Measurements from ENCODE around the gene HIP1R.

The HIP1R gene

DNA sequence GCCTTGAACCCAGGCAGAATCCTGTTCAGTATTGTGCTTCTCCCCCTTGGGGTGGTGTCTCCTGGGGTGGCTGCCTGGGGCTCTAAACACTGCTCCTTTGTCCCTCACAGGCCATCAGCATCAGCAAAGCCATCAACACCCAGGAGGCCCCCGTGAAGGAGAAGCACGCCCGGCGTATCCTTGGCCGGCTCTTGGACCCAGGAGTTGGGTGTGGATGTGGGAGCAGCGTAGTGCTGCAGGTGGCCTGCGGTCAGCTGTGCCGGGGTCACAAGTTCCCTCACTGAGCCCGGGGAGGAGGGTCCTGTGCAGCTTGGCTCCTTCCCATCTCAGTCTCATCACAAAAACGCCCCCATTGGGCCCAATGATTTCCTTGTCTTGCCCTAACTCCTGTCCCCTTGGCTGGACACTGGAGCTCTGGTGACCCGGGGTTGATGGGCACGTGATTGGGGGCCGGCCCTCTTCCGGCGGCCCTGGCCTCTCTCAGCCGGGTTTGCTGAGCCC, 12.7 kb downstream of the HIP1R start:
- no peak for DNase-seq

DNA sequence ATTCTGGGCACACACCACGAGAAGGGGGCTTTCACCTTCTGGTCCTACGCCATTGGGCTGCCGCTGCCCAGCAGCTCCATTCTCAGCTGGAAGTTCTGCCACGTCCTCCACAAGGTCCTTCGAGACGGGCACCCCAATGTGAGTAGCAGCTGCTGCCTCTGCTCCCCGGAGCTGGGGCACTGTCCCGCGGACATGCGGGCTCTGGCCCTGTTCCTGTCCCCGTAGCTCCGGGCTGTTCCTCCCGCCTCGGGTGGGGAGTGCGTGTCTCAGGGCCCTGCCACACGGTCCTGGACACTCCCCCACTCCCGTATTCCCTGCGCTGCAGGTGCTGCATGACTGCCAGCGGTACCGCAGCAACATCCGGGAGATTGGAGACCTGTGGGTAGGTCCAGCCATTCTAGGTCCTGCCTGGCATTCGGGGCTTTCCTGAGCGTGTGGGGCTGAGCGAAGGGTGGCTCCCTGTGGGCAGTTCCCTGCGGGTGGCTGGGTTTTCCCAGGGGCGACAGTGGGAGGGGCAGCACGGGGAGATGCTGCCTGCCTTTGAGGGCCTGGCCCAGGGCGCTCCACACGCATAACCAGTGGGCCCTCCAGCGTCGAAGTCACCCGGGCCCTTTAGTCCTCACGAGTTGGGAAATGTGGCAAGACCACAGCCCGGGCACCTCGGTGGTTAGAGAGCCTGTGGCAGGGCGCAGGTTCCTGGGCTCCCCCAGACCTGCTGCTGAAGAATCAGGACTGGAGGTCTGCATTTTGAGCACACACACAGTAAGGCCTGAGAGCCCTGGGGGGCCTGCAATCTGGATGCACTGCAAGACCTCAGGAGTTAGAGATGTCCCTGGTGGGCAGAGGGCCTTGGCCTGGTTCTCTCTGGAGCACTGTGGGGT, 13.5 kb downstream of the HIP1R start:
- DNase-seq: no peak

DNA sequence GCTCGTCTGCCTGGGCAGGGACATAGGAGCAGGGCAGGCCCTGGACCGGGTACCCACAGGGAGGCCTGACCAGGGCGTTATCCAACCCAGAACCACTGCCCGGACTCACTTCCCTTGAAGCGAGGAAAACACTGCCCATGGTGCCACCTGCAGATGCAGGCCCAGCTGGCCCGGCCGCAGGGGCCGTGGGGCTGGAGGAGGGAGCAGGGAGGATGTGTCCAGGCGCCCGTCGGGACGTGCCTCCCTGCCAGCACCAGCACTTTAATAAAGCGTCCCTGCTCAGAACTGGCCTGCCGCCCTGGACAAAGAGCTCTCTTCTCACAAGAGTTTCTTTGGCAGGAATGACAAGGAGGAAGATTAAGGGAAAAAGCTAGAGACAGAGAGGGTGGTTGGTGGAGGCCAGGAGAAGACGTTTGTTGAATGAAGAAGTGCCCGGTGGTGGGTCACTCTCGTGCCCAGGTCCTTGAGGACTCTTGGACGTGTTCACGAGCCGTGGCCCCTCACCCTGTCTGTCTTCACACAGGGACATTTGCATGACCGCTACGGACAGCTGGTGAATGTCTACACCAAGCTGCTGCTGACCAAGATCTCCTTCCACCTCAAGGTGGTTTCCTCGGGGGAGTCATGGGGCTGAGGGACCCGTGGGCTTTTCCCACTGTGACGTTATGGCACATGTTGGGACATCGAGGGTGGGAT, 14.2 kb downstream of the HIP1R start:
- DNase-seq: no peak

DNA sequence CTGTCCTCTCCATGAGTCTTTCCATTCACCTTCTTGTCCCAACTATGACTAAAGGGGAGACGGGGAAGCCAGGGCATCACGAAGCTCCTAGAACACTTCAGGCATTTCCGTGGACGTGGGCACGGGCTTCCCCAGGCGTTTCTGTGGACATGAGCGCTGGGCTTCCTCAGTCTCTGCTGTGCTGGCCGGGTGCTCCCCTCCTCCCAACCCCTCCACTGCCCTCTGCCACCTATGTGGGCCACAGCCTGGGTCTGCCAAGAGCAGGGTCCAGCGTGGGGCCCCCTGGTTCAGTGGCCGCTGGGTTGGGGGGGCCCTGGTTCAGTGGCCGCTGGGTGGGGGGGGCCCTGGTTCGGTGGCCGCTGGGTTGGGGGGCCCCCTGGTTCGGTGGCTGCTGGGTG, 14.8 kb downstream of the HIP1R start:
- DNase-seq: no peak

DNA sequence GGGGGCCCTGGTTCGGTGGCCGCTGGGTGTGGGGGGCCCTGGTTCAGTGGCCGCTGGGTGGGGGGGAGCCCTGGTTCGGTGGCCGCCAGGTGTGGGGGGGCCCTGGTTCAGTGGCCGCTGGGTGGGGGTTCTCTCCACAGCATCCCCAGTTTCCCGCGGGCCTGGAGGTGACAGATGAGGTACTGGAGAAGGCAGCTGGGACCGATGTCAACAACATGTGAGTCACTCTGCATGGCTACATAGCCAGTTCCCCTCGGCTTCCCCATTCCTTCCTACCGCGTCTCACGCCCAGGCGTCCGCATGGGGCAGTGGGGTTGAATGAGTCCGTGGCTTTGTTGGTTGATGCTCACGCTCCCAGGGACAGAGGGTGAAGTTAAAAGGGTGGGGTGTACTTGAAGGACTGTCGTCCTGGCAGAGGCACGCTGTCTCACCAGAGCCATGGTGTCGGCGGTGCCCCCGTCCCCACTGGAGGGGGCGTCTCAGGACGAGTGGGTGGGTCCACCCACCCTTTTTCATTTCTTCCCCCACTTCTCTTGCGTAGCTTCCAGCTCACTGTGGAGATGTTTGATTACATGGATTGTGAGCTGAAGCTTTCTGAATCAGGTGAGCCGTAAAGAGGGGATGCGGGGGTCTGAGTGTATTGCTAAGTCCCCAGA, 15.6 kb downstream of the HIP1R start:
- DNase-seq: no peak

DNA sequence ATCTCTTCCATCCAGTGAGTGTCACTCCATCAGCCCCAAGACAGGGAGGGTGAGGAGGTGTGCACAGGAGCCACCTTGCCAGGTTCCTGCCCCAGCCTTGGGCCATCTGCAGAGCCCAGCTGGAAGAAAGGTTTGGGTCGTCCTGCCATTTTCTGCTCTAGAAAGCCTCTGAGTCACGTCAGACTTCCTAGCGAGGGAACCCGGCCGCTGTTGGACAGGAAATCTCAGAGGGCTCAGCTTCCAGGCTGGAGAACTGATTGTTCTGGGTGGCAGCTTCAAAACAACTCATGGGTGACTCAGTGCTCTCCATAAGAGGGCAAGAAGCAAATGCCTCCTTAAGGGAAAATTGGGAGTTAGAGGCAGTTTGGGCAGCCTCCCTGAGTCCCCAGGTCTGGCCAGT, 16.6 kb downstream of the HIP1R start:
- DNase-seq: no peak

DNA sequence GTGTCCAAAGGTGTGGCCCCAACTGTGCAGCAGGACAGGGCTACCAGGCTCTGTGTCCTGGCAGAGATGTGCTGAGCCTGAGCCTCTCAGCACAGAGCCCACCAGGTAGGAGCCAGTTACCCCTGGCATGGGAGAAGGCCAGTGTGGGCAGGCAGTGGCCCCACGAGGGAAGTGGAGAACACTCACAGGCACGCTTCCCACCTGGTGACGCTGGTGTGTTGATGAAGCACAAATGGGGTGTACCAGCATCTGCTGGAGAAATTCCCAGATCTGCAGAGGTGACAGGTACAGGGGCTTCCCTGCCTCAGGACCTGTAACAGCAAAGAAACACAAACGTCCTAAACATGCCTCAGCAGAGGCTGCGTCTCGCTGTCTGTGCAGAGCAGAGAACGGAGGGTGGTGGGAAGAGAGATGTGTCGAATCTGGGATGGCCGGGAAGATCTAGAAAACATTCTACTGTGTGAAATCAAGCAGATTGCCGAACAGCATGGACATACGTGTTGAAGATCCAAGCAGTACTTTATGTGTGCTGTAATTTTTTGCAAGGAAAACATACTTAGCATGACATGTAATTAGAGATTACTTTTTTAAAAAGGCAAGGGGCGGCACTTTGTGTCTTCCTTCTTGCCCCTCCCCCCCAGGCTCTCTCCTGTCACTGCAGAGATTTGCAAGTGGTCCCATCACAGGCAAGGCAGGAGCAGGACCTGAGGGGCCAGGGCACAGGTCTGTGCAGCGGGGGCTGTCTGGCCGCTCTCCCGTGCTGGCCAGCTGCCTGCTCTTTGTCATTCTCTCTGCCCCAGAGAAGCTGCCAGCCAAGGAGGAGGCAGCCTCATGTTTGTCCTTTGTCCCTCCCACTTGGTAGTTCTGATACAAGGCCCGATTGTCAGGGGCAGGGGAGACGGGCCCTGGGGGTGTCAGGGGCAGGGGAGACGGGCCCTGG, 17.3 kb downstream of the HIP1R start:
- no peak for DNase-seq

DNA sequence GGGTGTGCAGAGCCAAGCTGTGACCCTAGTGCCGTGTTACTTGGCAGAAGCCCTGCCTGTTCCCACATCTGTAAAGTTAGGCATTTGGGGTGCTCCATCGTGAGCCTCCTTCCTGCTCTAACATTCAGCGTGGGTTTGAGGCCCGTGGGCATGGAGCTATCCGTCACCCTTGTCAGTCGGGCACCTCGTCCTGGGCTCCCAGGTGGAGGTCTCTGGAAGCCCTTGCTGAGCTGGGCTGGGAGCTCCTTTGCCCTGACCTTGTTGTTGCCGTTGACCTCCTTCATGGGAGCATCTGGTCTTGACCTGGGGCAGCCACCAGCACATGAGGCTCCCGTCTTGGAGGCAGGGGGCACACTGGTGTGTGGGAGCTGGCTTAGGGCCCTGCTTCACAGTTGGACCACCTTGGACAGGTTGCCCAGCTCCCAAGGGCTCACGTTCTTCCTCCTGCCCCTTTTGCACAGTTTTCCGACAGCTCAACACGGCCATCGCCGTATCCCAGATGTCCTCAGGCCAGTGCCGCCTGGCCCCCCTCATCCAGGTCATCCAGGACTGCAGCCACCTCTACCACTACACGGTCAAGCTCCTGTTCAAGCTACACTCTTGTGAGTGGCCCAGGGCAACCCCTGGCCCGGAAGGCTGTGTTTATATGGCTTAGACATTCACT, 18.5 kb downstream of the HIP1R start:
- no peak for DNase-seq

DNA sequence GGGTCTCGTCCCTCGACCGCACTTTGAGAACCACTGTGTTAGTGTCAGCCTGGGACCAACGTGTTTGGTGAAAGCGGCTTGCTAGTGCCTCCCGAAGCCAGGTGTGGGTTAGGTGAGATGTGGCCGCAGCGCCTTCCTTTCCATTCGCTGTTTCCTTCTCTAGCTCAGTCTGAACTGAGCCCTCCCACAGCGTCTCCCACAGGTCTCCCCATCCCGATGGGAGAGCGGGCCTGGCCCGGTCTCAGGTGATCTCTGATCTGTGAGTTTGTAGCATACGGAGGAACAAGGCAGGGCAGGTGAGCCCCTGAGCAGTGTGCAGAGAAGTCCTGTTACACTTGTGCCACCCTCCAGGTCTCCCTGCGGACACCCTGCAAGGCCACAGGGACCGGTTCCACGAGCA, 19.3 kb downstream of the HIP1R start:
- no peak for DNase-seq

DNA sequence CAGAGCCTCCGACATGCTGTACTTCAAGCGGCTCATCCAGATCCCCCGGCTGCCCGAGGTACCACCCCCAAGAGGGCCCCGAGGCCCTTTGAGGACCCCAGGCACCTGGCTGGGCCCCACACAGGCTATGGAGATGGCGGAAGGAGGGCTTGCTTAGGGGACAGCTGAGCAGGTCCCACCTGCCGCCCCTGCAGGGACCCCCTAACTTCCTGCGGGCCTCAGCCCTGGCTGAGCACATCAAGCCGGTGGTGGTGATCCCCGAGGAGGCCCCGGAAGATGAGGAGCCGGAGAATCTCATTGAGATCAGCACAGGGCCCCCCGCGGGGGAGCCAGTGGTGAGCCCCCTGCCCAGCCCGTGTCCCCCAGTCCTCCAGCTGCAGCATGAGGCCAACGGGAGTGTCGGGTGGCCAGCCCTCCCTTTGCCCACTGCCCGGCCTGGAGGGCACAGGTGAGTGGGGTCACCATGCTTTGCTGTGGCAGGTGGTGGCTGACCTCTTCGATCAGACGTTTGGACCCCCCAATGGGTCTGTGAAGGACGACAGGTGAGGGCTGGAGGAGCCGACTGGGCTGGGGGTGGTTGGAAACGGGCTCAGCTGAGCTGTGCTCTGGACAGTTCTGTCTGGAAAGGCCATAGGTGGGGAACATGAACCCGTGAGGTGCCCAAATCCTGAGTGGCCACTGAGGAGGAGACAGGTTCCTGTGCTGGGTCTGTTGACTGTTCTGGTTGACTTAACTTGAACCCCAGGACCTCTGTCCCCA, 20.0 kb downstream of the HIP1R start:
- no peak for DNase-seq

DNA sequence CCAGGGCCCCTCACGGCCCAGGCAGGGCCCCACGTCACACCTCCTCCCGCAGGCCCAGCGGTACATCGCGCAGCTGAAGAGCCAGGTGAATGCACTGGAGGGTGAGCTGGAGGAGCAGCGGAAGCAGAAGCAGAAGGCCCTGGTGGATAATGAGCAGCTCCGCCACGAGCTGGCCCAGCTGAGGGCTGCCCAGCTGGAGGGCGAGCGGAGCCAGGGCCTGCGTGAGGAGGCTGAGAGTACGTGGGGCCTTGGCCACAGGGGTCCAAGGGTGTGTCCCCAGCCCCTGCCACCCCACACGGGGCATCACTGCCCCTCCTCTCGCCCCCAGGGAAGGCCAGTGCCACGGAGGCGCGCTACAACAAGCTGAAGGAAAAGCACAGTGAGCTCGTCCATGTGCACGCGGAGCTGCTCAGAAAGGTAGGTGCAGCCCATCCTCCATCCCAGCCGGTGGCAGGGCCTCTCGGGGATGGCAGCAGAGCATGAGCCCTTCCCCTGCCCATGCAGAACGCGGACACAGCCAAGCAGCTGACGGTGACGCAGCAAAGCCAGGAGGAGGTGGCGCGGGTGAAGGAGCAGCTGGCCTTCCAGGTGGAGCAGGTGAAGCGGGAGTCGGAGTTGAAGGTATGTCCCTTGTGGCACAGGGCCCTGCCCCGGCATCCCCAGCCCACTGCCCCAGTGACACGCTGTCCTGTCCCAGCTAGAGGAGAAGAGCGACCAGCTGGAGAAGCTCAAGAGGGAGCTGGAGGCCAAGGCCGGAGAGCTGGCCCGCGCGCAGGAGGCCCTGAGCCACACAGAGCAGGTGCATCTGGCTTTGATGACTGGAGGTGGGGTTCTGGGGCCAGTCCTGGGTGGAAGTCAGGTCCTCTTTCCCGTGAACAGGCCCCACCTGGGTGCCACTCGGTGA, 20.9 kb downstream of the HIP1R start:
- peak; percentile 28 for DNase-seq

DNA sequence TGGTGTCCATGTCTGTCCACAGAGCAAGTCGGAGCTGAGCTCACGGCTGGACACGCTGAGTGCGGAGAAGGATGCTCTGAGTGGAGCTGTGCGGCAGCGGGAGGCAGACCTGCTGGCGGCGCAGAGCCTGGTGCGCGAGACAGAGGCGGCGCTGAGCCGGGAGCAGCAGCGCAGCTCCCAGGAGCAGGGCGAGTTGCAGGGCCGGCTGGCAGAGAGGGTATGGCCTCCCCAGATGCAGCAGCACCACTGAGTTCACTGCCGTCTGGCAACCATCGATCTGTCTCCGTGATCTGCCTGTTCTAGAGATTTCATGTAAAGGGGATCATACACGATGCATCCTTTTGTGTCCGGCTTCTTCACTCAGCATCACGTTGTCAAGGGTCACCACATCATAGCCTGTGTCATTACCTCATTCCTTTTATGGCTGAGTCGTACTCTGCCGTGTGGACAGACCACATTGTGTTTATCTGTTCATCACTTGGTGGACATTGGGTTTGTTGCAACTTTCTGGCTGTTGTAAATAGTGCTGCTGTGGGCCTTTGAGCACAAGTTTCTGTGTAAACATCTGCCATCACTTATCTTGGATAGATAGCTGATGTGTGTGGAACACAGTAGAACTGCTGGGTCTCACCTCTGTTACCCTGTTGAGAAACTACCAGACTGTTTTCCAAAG, 21.9 kb downstream of the HIP1R start:
- DNase-seq: no peak

DNA sequence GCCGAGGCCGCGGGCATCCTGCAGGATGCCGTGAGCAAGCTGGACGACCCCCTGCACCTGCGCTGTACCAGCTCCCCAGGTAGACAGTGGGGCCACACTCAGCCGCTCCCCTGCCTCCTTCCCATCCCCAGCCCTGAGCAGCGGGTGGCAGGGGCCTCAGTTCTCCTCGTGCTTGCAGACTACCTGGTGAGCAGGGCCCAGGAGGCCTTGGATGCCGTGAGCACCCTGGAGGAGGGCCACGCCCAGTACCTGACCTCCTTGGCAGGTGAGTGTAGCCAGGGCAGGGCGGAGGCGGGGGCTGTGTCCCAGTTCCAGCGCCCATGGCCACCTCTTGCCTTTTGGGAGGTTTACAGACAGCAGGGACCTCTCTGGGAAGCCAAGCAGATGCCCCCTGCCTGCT, 22.9 kb downstream of the HIP1R start:
- DNase-seq: no peak

DNA sequence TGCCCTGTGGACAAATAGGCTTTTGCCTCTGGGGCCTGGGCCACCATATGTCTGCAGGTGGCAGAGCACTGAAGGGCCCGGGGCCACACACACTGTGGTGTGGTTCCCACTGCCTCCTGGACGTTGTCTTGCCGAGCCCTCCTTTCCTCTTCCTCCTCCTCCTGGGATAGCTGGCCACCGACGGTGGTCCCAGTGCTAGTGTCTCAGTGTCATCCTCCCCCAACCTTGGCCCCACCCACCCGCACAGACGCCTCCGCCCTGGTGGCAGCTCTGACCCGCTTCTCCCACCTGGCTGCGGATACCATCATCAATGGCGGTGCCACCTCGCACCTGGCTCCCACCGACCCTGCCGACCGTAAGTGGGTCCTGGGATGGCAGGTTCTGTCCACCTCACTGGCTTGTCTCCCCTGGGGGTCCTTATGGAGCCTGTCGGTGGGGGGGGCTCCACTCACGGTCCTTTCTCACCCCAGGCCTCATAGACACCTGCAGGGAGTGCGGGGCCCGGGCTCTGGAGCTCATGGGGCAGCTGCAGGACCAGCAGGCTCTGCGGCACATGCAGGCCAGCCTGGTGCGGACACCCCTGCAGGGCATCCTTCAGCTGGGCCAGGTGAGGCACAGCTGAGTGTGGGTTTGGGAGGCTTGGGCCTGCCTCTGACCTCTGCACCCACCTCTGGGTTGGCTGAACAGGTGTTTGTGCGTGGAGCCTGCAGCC, 23.5 kb downstream of the HIP1R start:
- no peak for DNase-seq

DNA sequence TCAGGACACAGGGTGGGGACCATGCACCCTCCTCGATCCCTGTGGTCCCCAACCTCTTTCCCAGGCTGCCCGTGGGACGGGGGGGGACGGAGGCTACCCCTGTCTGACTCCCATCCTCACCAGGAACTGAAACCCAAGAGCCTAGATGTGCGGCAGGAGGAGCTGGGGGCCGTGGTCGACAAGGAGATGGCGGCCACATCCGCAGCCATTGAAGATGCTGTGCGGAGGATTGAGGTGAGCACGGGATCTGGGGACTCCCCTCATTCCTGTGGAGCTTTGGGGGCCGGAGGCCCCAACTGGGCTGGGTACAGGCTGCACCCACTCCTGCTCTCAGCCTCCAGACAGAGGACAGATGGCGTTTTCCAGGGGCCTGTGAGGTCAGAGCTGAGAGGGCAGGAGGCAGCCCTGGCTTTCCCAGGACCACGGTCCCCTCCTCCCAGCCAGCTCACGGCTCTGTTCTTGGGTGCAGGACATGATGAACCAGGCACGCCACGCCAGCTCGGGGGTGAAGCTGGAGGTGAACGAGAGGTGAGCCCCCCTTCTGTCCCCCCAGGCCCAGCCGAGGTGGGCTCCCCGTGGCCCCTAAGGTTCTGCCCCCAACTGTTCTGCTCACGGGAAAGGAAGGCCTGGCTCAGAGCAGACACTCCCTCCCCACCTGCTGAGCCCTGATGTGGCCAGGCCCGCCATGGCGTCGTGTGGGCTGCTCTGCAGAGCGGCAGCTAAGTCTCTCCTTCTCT, 24.2 kb downstream of the HIP1R start:
- DNase-seq: no peak

DNA sequence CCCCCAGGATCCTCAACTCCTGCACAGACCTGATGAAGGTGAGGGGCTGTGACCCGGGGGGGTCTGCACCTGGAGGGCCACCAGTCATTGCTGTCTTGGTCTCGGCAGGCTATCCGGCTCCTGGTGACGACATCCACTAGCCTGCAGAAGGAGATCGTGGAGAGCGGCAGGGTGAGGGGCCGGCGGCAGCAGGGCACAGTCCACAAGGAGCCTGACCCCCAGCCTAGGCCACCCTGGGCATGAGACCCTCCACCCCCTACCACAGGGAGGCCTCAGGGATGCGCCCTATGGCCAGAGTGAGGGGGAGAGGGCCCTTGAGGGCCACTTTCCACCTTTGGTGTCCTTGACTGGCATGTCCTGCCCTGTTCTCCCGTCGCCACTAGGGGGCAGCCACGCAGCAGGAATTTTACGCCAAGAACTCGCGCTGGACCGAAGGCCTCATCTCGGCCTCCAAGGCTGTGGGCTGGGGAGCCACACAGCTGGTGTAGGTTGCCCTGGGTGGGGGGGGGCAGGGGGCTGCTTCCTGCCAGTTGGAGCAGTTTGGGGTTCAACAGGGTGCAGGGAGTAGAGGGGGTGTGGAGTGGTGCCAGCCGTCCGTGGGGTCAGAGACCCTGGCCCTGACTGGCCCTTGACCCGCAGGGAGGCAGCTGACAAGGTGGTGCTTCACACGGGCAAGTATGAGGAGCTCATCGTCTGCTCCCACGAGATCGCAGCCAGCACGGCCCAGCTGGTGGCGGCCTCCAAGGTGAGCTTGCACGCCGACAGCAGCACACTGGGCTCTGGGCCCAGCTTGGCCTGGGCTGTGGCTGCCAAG, 25.0 kb downstream of the HIP1R start:
- no peak for DNase-seq
